ENCODE results near the gene TCF15.

DNA sequence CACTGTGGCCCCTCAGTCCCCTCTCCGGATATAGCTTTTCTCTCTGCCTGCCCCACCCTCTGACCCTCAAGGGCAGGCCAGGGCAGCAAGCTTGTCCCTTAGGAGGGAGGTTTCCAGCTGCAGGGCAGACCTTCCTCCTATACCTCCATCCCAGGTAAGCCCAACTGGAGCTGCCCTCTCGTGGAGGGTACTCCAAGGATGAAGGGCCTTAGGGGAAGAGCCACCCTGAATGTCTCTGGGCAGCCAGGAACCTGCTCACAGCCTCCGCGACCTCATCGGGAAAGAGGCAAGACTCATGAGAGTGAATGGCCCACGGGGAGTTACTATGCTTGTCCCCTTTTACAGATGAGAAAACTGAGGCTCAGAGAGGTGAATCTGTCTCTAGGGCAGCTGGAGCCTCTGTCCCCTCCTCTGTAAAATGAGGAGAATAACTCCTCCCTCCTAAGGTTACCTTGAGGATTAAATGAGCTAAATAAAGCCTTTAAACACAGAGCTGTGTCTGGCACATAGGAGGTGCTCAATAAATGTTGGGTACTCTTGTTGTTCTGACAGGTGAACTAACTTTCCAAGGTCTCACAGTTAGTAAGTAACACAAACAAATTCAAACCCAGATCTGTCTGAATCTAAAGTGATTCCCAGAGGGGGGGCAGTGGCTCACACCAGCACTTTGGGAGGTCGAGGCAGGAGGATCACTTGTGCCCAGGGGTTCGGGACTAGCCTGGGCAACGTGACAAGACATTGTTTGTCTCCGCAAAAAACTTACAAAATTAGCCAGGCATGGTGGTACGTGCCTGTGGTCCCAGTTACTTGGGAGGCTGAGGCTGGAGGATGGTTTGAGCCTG, 30.8 kb upstream of the TCF15 start:
- TF ChIP-seq EZH2phosphoT487 (conservative IDR thresholded peaks at IDR 0.05; ENCODE audit: low read length), result no peak
- TF ChIP-seq, protein P1, sequence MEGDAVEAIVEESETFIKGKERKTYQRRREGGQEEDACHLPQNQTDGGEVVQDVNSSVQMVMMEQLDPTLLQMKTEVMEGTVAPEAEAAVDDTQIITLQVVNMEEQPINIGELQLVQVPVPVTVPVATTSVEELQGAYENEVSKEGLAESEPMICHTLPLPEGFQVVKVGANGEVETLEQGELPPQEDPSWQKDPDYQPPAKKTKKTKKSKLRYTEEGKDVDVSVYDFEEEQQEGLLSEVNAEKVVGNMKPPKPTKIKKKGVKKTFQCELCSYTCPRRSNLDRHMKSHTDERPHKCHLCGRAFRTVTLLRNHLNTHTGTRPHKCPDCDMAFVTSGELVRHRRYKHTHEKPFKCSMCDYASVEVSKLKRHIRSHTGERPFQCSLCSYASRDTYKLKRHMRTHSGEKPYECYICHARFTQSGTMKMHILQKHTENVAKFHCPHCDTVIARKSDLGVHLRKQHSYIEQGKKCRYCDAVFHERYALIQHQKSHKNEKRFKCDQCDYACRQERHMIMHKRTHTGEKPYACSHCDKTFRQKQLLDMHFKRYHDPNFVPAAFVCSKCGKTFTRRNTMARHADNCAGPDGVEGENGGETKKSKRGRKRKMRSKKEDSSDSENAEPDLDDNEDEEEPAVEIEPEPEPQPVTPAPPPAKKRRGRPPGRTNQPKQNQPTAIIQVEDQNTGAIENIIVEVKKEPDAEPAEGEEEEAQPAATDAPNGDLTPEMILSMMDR (IDR thresholded peaks at IDR 0.05; ENCODE audit: insufficient read depth, low read length, poor library complexity, severe bottlenecking), result no peak

All from SU-DHL-6 (cell line).